SU-DHL-6 (cell line): Measurements from ENCODE around the gene ZC3H18.
"Not testable (repeated sequence)": the region's sequence is repeated elsewhere in the genome, so short reads cannot be mapped to it uniquely, and the experiment has no call there.

Experiments
- H2AFZ ChIP-seq: fragments of 200-600 bp; sonication (generic); 2 replicates; pipeline ENCODE4 v1.6.1; 2014; ENCODE audit warnings: low read depth, mild to moderate bottlenecking, moderate library complexity, mixed read lengths, antibody characterized with exemption, low read length; ENCODE audit not compliant: severe bottlenecking
- H3F3A ChIP-seq: fragments of 200-600 bp; shearing (Covaris generic); 2 replicates; pipeline ENCODE4 v1.6.0; 2016; ENCODE audit warnings: antibody characterized with exemption, mild to moderate bottlenecking; ENCODE audit not compliant: insufficient read depth
- H3K27ac ChIP-seq: fragments of 200-600 bp; sonication (generic); 2 replicates; pipeline ENCODE4 v1.5.1; 2016; ENCODE audit warnings: low read depth, mild to moderate bottlenecking, low read length, moderate library complexity, mixed read lengths
- H3K27me3 ChIP-seq: fragments of 200-600 bp; sonication (generic), shearing (Covaris generic); 2 replicates; pipeline ENCODE4 v1.6.0; 2014; ENCODE audit warnings: mild to moderate bottlenecking, low read length
- H3K36me3 ChIP-seq: fragments of 200-600 bp; sonication (generic); 2 replicates; pipeline ENCODE4 v1.6.1; 2014; ENCODE audit warnings: mild to moderate bottlenecking, low read length, mixed read lengths
- H3K4me2 ChIP-seq: fragments of 300-600, 200-600 bp; shearing (Covaris generic), sonication (generic); 2 replicates; pipeline ENCODE4 v1.6.0; 2014; ENCODE audit warnings: low read length, low read depth, mild to moderate bottlenecking; ENCODE audit not compliant: poor library complexity, severe bottlenecking
- H3K4me3 ChIP-seq: fragments of 200-600 bp; sonication (generic); 2 replicates; pipeline ENCODE4 v1.5.1; 2014; ENCODE audit warnings: antibody characterized with exemption, low read length, mild to moderate bottlenecking, mixed read lengths; ENCODE audit not compliant: insufficient read depth, poor library complexity, severe bottlenecking
- H3K79me2 ChIP-seq: fragments of 200-600 bp; sonication (generic); 2 replicates; pipeline ENCODE4 v1.6.1; 2014; ENCODE audit warnings: mild to moderate bottlenecking, low read length, moderate library complexity; ENCODE audit not compliant: insufficient read depth
- H3K9ac ChIP-seq: fragments of 200-600 bp; sonication (generic); 2 replicates; pipeline ENCODE4 v1.7.0; 2014; ENCODE audit warnings: mild to moderate bottlenecking, low read length
- H3K9me2 ChIP-seq: fragments of 200-600 bp; sonication (generic); replicated peaks from 2 replicates; pipeline ENCODE4 v1.6.1; 2014; ENCODE audit warnings: low read length; ENCODE audit not compliant: insufficient read depth
- H3K9me3 ChIP-seq: fragments of 200-600 bp; sonication (generic); 2 replicates; pipeline ENCODE4 v1.6.1; 2014; ENCODE audit warnings: low read length, mixed read lengths; ENCODE audit not compliant: insufficient read depth
- H4K20me1 ChIP-seq: fragments of 200-600 bp; sonication (generic); 2 replicates; pipeline ENCODE4 v1.6.1; 2014; ENCODE audit warnings: low read depth, mild to moderate bottlenecking, antibody characterized with exemption, low read length, moderate library complexity, mixed read lengths
- EZH2phosphoT487 ChIP-seq: fragments of 200-600 bp; sonication (generic), shearing (Covaris generic); conservative IDR thresholded peaks from 2 replicates; pipeline ENCODE4 v1.6.1; 2018; ENCODE audit warnings: mild to moderate bottlenecking, antibody characterized with exemption, low read length, moderate library complexity, mixed read lengths
- TF ChIP-seq, protein P1 (sequence below): fragments of 200-600 bp; sonication (generic); IDR thresholded peaks from one replicate; pipeline ENCODE4 v1.5.1; 2017; ENCODE audit warnings: antibody characterized with exemption, mild to moderate bottlenecking, low read length, moderate library complexity; ENCODE audit not compliant: insufficient read depth, poor library complexity, severe bottlenecking

ZC3H18 gene

DNA sequence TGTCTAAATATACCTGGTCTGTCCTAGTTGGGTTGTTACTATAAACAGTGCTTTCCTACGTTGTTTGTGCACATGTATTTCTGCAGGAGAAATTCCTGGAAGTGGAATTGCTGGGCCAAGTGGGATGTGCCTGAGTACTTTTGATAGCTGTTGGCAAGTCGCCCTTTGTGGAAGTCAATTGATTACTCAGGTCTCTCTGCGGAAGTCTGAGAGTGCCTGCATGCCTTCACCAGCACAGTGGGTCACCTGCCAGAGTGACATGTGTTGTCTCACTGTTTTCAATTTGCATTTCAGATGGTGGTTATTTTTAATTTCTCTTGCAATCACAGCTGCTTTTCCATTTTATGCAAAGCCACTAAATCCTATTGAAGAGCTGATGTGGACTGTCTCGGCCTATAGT lies 94.9 kb downstream of the ZC3H18 start:
- Histone ChIP-seq H3K9me3 (no peaks in the 10 kb centered on the region), H3K9me2 (no peaks in the 10 kb centered on the region), H3K27me3 (no peaks in the 10 kb centered on the region), H3K4me2 (no peak overlapping the region), H3K4me3 (no peak overlapping the region), H3K79me2 (peaks cover 23% of the 10 kb centered on the region), H3K27ac (no peak overlapping the region), H3K36me3 (no peaks in the 10 kb centered on the region), H3F3A (peaks cover 21% of the 10 kb centered on the region), H3K9ac (no peak overlapping the region), H4K20me1 (0 out of 2 replicates have a peak, but pooled peaks cover 2% of the 10 kb centered on the region), H2AFZ (no peak overlapping the region)
- TF ChIP-seq, protein P1, sequence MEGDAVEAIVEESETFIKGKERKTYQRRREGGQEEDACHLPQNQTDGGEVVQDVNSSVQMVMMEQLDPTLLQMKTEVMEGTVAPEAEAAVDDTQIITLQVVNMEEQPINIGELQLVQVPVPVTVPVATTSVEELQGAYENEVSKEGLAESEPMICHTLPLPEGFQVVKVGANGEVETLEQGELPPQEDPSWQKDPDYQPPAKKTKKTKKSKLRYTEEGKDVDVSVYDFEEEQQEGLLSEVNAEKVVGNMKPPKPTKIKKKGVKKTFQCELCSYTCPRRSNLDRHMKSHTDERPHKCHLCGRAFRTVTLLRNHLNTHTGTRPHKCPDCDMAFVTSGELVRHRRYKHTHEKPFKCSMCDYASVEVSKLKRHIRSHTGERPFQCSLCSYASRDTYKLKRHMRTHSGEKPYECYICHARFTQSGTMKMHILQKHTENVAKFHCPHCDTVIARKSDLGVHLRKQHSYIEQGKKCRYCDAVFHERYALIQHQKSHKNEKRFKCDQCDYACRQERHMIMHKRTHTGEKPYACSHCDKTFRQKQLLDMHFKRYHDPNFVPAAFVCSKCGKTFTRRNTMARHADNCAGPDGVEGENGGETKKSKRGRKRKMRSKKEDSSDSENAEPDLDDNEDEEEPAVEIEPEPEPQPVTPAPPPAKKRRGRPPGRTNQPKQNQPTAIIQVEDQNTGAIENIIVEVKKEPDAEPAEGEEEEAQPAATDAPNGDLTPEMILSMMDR = no peak
- no peak for TF ChIP-seq EZH2phosphoT487

DNA sequence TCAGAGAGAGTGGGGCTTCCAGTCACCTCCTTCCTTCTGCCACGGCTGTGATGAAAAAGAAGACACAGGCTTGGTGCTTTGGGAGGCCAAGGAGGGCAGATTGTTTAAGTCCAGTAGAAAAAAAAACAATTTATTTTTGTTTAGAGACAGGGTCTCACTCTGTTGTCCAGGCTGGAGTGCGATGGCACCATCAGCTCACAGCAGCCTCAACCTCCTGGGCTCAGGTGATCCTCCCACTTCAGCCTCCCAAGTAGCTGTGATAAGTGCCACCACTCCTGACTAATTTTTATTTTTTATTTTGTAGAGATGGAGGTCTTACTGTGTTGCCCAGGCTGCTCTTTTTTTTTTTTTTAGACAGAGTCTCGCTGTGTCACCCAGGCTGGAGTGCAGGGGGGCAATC lies 95.4 kb downstream of the ZC3H18 start:
- no peak overlapping the region for H3K4me2 ChIP-seq

DNA sequence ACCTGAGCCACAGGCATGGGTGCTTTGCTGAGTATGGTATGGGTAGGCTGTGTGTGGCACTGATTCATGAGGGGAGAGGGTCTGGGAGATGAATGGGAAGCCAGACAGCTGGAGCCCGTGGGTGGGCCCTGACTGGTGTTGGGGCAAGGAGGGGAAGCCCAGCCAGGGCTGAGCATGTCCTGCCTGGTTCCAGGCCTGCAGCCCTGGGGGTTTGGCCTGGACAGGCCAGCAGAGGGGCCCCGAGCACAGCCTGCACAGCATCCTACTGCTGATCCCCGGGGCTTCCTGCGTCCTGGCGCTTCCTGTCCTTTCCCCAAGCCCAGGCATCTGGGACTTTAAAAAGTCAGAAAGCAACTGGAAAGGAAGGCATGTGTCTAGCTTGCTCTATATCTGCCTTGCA lies 97.3 kb downstream of the ZC3H18 start:
- Histone ChIP-seq H3K79me2 (peaks cover 3% of the 10 kb centered on the region), H3K4me3 (no peak overlapping the region), H3K9me2 (no peaks in the 10 kb centered on the region), H3K36me3 (no peaks in the 10 kb centered on the region), H3F3A (0 out of 2 replicates have a peak, but pooled peaks cover 10% of the 10 kb centered on the region), H3K27me3 (no peaks in the 10 kb centered on the region), H3K4me2 (no peak overlapping the region), H2AFZ (no peak overlapping the region), H3K27ac (no peak overlapping the region), H4K20me1 (no peaks in the 10 kb centered on the region), H3K9ac (no peak overlapping the region), H3K9me3 (no peaks in the 10 kb centered on the region)
- TF ChIP-seq, protein P1 = no peak
- TF ChIP-seq EZH2phosphoT487 = no peak

More for the DNA sequence above, 95.4 kb downstream of the ZC3H18 start:
- Histone ChIP-seq H3K27ac (no peak overlapping the region; the same call in 1 of the 2 replicates), H3K36me3 (no peaks in the 10 kb centered on the region), H4K20me1 (0 out of 2 replicates have a peak, but pooled peaks cover 2% of the 10 kb centered on the region), H2AFZ (no peak overlapping the region), H3K9ac (no peak overlapping the region), H3K27me3 (no peaks in the 10 kb centered on the region), H3K4me3 (no peak overlapping the region), H3K9me2 (no peaks in the 10 kb centered on the region), H3F3A (peaks cover 21% of the 10 kb centered on the region), H3K79me2 (peaks cover 21% of the 10 kb centered on the region), H3K9me3 (no peaks in the 10 kb centered on the region)
- TF ChIP-seq EZH2phosphoT487 = no peak
- TF ChIP-seq, protein P1 = no peak

DNA sequence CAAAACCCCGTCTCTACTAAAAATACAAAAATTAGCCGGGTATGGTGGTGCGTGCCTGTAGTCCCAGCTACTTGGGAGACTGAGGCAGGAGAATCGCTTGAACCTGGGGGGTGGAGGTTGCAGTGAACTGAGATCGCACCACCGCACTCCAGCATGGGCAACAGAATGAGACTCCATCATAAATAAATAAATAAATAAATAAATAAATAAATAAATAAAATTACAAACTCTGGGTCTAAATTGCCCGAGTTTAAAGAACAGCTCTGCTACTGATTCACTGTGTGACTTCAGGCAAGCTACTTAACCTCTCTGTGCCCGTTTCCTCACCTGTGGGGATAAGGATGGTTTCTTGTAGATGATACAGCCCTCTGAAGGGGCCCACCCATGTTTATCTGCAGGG lies 99.3 kb downstream of the ZC3H18 start:
- H3K27ac ChIP-seq, H3K27me3 ChIP-seq, H3K4me2 ChIP-seq, H3K9me3 ChIP-seq, H2AFZ ChIP-seq, H3K4me3 ChIP-seq, H3K9ac ChIP-seq, H3K36me3 ChIP-seq, H4K20me1 ChIP-seq, H3K79me2 ChIP-seq, H3K9me2 ChIP-seq: not testable (repeated sequence)
- 0 out of 2 replicates have a peak, but pooled peaks cover 10% of the 10 kb centered on the region for H3F3A ChIP-seq
